ENCODE measurements around the gene DDI2. TPM values are rescaled to one million over a fixed set of nuclear protein-coding genes. Genes with fewer than 3 reads are reported as not detected.
"Not testable (repeated sequence)": the region's sequence is repeated elsewhere in the genome, so short reads cannot be mapped to it uniquely, and the experiment has no call there.

Gene DDI2
- total RNA-seq, 3 donors from 2014 or later (not counting 1 experiment from before 2014, with no cell fraction given): 27.3 to 39.8 (median 34.0) TPM

DNA sequence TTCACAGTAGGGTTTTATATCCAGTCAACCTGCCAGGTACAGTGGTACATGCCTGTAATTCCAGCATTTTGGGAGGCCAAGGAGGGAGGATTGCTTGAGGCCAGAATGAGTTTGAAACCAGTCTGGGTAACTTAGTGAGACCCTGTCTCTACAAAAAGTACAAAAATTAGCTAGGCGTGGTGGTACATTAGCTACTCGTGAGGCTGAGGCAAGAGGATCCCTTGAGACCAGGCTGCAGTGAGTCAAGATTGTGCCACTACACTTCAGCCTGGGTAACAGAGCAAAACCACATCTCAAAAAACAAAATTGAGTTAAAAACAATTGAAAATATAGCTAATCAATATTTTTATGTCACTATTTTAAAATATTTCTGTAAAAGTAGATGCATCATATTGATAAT lies 33.2 kb downstream of the DDI2 start:
- Histone ChIP-seq H3K36me3 (ENCODE audit: control insufficient read depth, insufficient read depth, low read length) (peaks cover 43% of the 10 kb centered on the region), H3K27ac (ENCODE audit: low read length) (no peak overlapping the region), H3K4me3 (ENCODE audit: low read length) (no peak overlapping the region), H3K9me3 (ENCODE audit: control insufficient read depth, insufficient read depth, low read length) (no peaks in the 10 kb centered on the region), H3K27me3 (ENCODE audit: control insufficient read depth, insufficient read depth, low read length) (no peaks in the 10 kb centered on the region), H3K4me1 (ENCODE audit: control insufficient read depth, insufficient read depth, low read length) (no peaks in the 10 kb centered on the region)
- intact Hi-C loops (cut with micrococcal nuclease): no loop called here
- H3K4me1 Mint-ChIP-seq: peaks cover 0 to 1% of the 10 kb centered on the region in 2 donors
- H3K4me3 Mint-ChIP-seq: no peak overlapping the region
- WGBS (ENCODE audit: insufficient coverage): 87% methylated on average over 2 of the region's 2 CpGs
- TF ChIP-seq, protein P1, sequence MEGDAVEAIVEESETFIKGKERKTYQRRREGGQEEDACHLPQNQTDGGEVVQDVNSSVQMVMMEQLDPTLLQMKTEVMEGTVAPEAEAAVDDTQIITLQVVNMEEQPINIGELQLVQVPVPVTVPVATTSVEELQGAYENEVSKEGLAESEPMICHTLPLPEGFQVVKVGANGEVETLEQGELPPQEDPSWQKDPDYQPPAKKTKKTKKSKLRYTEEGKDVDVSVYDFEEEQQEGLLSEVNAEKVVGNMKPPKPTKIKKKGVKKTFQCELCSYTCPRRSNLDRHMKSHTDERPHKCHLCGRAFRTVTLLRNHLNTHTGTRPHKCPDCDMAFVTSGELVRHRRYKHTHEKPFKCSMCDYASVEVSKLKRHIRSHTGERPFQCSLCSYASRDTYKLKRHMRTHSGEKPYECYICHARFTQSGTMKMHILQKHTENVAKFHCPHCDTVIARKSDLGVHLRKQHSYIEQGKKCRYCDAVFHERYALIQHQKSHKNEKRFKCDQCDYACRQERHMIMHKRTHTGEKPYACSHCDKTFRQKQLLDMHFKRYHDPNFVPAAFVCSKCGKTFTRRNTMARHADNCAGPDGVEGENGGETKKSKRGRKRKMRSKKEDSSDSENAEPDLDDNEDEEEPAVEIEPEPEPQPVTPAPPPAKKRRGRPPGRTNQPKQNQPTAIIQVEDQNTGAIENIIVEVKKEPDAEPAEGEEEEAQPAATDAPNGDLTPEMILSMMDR (IDR thresholded peaks at IDR 0.05): no peak
- DNase-seq: no peak
- H3K9me3 Mint-ChIP-seq: no peaks in the 10 kb centered on the region
- ATAC-seq: no peak
- no peak overlapping the region for H3K27ac Mint-ChIP-seq
- peaks cover 2% of the 10 kb centered on the region for H3K36me3 Mint-ChIP-seq
- H3K27me3 Mint-ChIP-seq (ENCODE audit: low read depth in 2 of 2): no peaks in the 10 kb centered on the region

- H3K4me3 Mint-ChIP-seq; ATAC-seq; intact Hi-C loops (cut with micrococcal nuclease); H3K9me3 Mint-ChIP-seq; H3K27me3 ChIP-seq (ENCODE audit: control insufficient read depth, insufficient read depth, low read length); H3K4me1 ChIP-seq (ENCODE audit: control insufficient read depth, insufficient read depth, low read length); H3K27ac Mint-ChIP-seq; H3K9me3 ChIP-seq (ENCODE audit: control insufficient read depth, insufficient read depth, low read length); DNase-seq; H3K36me3 Mint-ChIP-seq; H3K4me3 ChIP-seq (ENCODE audit: low read length); H3K4me1 Mint-ChIP-seq; H3K27me3 Mint-ChIP-seq (ENCODE audit: low read depth in 2 of 2); H3K27ac ChIP-seq (ENCODE audit: low read length): not testable (repeated sequence)
- H3K36me3 ChIP-seq (ENCODE audit: control insufficient read depth, insufficient read depth, low read length): peaks cover 50% of the 10 kb centered on the region
- WGBS (ENCODE audit: insufficient coverage): 100% methylated on average over 1 of the region's 6 CpGs
Measured at GRCh38 chr1:15652130-15652529, 34.9 kb downstream of the DDI2 start.

GRCh38 chr1:15654091-15654690 lies 36.9 kb downstream of the DDI2 start:
- no peak overlapping the region for H3K4me3 Mint-ChIP-seq
- intact Hi-C loops (cut with micrococcal nuclease): no loop called here
- H3K4me1 Mint-ChIP-seq: no peaks in the 10 kb centered on the region
- 97% methylated on average over 6 of the region's 6 CpGs for WGBS (ENCODE audit: insufficient coverage)
- Histone ChIP-seq H3K27me3 (ENCODE audit: control insufficient read depth, insufficient read depth, low read length) (no peaks in the 10 kb centered on the region), H3K27ac (ENCODE audit: low read length) (no peak overlapping the region), H3K4me1 (ENCODE audit: control insufficient read depth, insufficient read depth, low read length) (no peaks in the 10 kb centered on the region), H3K36me3 (ENCODE audit: control insufficient read depth, insufficient read depth, low read length) (peaks cover 46% of the 10 kb centered on the region), H3K9me3 (ENCODE audit: control insufficient read depth, insufficient read depth, low read length) (no peaks in the 10 kb centered on the region), H3K4me3 (ENCODE audit: low read length) (no peak overlapping the region)
- H3K36me3 Mint-ChIP-seq: no peaks in the 10 kb centered on the region
- TF ChIP-seq, protein P1 (IDR thresholded peaks at IDR 0.05): no peak
- DNase-seq: no peak
- H3K27me3 Mint-ChIP-seq (ENCODE audit: low read depth in 2 of 2): no peaks in the 10 kb centered on the region
- H3K9me3 Mint-ChIP-seq: no peaks in the 10 kb centered on the region
- ATAC-seq: no peak
- no peak overlapping the region for H3K27ac Mint-ChIP-seq

- Histone ChIP-seq H3K4me3 (ENCODE audit: low read length) (no peak overlapping the region), H3K27ac (ENCODE audit: low read length) (no peak overlapping the region), H3K36me3 (ENCODE audit: control insufficient read depth, insufficient read depth, low read length) (peaks cover 56% of the 10 kb centered on the region), H3K27me3 (ENCODE audit: control insufficient read depth, insufficient read depth, low read length) (no peaks in the 10 kb centered on the region), H3K4me1 (ENCODE audit: control insufficient read depth, insufficient read depth, low read length) (no peaks in the 10 kb centered on the region), H3K9me3 (ENCODE audit: control insufficient read depth, insufficient read depth, low read length) (no peaks in the 10 kb centered on the region)
- ATAC-seq (no peak), DNase-seq (no peak)
- H3K9me3 Mint-ChIP-seq: no peaks in the 10 kb centered on the region
- H3K4me1 Mint-ChIP-seq: no peaks in the 10 kb centered on the region
- TF ChIP-seq, protein P1 (IDR thresholded peaks at IDR 0.05): no peak
- H3K27ac Mint-ChIP-seq: no peak overlapping the region
- intact Hi-C loops (cut with micrococcal nuclease): no loop called here
- 97% methylated on average over 3 of the region's 3 CpGs for WGBS (ENCODE audit: insufficient coverage)
- H3K27me3 Mint-ChIP-seq (ENCODE audit: low read depth in 2 of 2): no peaks in the 10 kb centered on the region
- peaks cover 14% of the 10 kb centered on the region for H3K36me3 Mint-ChIP-seq
- no peak overlapping the region for H3K4me3 Mint-ChIP-seq
Measured at GRCh38 chr1:15656464-15656863, 39.2 kb downstream of the DDI2 start.
